SK-N-MC (cell line): ENCODE results near the gene SLC20A1.

ENCODE experiments used
- EZH2 ChIP-seq: fragments of 200-600 bp; sonication (generic); IDR thresholded peaks from one replicate; pipeline ENCODE4 v1.6.1; 2017; ENCODE audit warnings: antibody characterized with exemption
- POLR2AphosphoS5 ChIP-seq: IDR thresholded peaks from 2 replicates; pipeline ENCODE4 v1.6.1; 2012; ENCODE audit warnings: mild to moderate bottlenecking, low read depth, low read length, borderline replicate concordance

DNA sequence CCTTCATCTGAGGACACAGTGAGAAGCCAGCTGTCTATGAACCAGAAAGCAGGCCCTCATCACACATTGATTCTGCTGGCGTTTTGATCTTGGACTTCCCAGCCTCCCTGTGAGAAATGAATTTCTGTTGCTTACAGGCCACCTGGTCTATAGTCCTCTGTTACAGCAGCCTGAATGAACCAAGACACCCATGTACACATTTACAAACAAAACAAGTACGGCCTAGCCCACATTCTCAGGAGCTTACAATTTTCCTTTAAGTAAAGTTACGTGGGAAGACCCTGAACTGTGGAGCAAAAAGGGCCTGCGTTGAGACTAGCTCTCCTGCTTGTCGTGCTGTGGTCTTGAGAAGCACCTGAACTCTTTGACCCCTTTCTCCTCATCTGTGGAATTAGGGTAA, 12.0 kb upstream of the SLC20A1 start:
- TF ChIP-seq EZH2 = no peak
- no peak for TF ChIP-seq POLR2AphosphoS5
